Fibroblast of mammary gland (primary cell): ENCODE data around the gene SH3RF3.

Experiments used
- DNase-seq: peaks from one replicate; pipeline ENCODE4 v3.0.0-alpha.2; 2010; ENCODE audit warnings: low read depth
- H3K4me3 ChIP-seq: 2 replicates; pipeline ENCODE4 v1.5.1; 2011; ENCODE audit warnings: low read depth, mild to moderate bottlenecking, low read length, moderate library complexity; ENCODE audit not compliant: control insufficient read depth
- CTCF ChIP-seq: conservative IDR thresholded peaks from 2 replicates; pipeline ENCODE4 v1.5.1; 2011; ENCODE audit warnings: low read depth, low read length, inconsistent platforms; ENCODE audit not compliant: control insufficient read depth, insufficient read depth

The SH3RF3 gene

DNA sequence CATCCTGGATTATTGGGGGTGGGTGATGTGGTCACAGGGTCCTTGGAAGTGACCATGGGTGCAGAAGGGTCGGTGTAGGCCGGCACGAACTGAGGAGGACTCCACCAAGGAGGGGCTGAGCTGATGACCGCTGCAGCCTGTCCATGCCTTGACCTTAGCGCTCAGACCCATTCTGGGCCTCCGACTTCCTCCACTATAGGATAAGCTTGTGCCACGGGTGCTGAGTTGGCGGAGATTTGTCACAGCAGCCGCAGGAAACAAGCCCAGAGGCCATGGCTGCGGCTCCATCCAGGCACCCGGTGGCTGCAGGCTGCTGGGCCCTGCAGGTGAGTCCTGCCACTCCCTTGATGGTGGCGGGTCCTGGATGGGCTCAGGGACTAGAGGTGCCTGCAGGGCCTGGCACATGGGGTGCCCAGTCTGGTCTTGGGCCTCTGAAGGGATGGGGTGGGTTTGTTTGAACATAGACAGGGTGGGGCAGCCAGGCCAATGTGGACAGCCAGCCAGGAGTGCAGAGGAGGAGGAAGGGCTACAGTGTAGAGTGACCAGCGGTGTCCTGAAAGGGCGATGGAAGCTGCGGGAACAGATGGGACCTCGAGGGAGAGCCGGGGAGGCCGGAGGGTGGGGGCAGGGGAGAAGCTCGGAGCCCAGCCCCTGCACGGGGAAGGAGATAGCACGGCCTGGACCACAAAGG, 400.0 kb downstream of the SH3RF3 start:
- DNase-seq, result no peak
- no peak overlapping the region for H3K4me3 ChIP-seq
- no peak for TF ChIP-seq CTCF

DNA sequence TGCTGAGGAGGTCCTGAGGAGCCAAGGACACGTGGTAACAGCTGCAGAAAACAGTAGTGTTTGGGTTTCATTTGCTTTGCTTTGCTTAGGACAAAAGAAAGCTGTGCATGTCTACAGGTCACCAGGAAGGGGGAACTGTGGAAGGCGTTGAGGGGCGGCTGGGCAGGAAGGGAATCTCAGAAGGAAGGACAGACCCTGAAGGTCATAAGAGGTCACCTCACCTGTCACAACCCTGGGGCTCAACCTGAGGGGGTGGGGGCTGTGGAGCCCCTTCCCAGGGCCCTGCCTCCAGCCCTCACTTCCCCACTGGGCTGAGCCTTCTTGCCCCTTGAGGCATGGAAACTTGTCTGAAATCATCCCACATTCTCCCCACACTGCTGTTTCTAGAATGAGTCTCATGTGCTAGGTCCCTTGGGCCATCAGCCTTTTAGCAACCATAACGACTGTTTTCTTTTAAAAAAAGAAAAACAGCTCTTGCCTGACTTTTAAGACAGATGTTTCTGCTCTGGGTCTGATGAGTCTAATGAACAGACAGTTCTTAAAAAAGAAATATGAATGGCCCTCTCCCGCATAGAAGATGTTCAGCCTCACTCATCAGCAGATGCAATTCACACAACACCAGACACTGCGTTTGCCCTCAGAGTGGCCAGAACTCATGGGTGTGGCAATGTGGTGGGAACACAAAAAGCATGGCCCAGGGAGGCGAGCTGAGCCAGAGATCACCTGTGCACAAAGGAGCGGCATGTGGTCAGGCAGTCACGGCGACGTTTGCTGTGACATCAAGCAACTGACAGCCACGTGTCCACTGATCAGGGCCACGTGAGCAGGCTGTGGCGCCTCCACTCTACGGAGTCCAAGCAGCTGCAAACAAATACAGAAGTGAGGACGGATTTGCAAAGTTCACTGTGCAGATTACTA, 400.8 kb downstream of the SH3RF3 start:
- peak; percentile 58 for DNase-seq
- no peak overlapping the region for H3K4me3 ChIP-seq
- TF ChIP-seq CTCF, result no peak

DNA sequence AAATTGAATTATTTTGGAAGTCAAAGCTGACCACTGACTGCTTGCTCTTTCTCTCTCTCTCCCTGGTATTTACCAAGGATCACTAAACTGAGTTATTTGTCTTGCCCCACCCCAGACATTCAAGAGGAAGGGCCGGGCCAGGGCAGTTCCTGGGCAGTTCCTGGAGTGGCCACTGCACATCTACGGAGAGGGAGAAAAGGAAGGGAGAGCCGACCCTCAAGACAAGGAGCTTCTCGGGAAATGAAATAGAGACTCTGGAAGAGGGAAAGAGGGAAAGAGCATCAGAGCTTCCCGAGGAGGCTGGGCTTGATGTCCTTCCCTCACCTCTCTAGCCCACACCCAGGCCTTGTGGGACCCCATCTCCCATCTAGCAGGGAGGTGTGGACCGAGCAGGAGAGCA, 401.7 kb downstream of the SH3RF3 start:
- no peak for DNase-seq
- H3K4me3 ChIP-seq, result no peak overlapping the region
- TF ChIP-seq CTCF, result no peak

DNA sequence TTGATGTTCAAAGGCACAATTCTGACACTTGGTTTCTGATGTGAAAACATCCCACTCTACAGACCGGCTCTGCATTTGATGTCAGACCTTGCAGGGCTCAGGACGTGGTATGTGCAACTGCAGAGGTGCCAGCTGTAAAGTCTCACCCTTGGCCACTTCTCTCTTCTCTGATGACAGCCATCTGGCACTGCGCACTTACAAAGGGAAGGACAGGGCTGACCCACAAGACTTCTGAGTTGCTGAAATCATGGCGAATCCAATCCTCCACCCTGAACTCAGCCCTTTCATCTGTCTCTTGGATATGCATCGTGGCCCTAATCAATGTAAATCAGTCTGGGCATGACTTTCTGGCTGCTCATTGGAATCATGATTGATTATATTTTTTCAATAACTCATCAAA, 402.2 kb downstream of the SH3RF3 start:
- H3K4me3 ChIP-seq, result no peak overlapping the region
- TF ChIP-seq CTCF, result no peak
- no peak for DNase-seq

DNA sequence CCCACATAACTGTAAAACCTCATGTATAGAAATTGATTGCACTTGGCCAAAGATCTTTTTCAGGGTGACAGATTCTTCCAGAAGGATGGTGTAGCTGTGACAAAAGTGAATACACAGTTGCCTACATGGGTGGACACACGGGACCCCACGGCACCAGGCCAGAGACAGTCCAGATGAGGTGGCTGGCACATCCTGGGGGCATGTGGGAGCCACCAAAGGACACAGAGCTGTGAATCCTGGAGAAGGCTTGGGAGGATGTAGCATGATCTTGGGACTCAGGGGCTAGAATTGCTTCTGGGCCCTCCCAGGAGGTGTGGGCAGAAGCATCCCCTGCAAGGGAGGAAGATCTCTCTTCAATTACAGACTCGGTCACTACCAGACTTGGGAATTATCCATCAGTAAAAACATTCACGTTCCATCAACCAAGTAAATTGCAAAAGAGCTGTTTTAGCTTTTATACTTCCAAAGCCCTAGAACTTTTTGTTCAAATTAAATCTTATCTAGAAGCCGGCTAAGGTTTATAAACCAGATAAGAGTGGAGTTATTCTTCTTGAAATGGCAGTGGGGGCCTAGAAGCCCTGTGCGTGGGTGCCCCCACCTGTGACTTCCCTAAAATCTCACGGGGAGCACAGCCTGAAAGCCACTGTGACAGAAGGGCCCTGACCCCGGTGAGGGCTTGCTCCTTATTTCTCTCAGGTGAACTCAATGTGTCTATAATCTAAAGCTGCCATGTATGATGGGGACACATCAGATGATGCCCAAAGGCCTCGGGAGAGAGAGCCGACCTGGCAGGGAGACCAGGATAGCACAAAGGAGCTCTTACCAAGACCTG, 403.1 kb downstream of the SH3RF3 start:
- H3K4me3 ChIP-seq, result no peak overlapping the region
- no peak for TF ChIP-seq CTCF

GRCh38 chr2:109532728-109533076, 403.7 kb downstream of the SH3RF3 start:
- H3K4me3 ChIP-seq, result no peak overlapping the region
- TF ChIP-seq CTCF, result no peak
- DNase-seq, result no peak

More for the DNA sequence above, 403.1 kb downstream of the SH3RF3 start:
- no peak for DNase-seq
